GM12891 (cell line): ENCODE results near the gene TMED6.

ENCODE experiments used
- POLR2A ChIP-seq: IDR thresholded peaks from 2 replicates; pipeline ENCODE4 v1.6.1; 2011; ENCODE audit warnings: low read depth, low read length, control low read depth
- POLR2AphosphoS5 ChIP-seq: IDR thresholded peaks from 2 replicates; pipeline ENCODE4 v1.6.1; 2011; ENCODE audit warnings: low read depth, low read length, control low read depth
- TAF1 ChIP-seq: IDR thresholded peaks from 2 replicates; pipeline ENCODE4 v1.6.1; 2011; ENCODE audit warnings: low read depth, low read length, control low read depth

DNA sequence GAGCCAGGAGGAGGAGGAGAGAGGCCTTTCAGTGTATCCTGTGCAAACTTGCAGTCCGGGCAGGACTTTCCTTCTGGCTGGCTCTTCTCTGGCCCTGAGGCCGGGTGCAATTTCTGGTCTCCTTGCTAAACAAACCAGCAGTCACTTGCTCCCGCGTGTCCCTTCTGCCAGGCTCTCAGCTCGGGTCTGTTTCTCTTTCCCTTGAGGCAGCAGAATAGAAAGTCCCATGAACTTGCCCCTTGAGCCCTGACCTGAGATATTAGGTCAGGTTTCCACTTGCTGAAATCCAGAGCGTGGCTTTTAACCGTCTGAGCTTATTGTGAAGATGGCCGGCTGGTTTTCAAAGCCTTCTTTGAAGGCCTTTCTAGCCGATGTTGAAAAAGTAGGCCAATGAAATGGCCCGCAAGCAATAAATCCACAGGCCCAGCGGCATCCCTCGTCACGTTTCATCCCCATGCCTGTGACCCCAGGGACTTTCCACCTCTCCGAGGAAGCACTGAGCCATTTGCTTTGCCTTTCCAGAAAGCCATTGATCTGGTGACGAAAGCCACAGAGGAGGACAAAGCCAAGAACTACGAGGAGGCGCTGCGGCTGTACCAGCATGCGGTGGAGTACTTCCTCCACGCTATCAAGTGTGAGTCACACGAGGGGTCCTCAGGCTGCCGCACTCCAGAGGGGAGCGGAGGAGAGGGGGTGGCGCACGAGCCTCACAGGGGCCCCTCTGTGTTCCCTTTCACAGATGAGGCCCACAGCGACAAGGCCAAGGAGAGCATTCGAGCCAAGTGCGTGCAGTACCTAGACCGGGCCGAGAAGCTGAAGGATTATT, 35.9 kb downstream of the TMED6 start:
- TF ChIP-seq POLR2A (no peak), POLR2AphosphoS5 (no peak), TAF1 (no peak)
